ENCODE measurements around the gene TTC7B. TPM values are rescaled to one million over a fixed set of nuclear protein-coding genes. Genes with fewer than 3 reads are reported as not detected.
A peak's percentile ranks its signal among the peaks of the same experiment; 100 is the strongest.

TTC7B gene
- total and polyA plus RNA-seq, 9 of the 15 experiments (the other 6 are each of a cell fraction or from before 2014, with no cell fraction given) = 2.2 to 77.2 (median 36.7) TPM

DNA sequence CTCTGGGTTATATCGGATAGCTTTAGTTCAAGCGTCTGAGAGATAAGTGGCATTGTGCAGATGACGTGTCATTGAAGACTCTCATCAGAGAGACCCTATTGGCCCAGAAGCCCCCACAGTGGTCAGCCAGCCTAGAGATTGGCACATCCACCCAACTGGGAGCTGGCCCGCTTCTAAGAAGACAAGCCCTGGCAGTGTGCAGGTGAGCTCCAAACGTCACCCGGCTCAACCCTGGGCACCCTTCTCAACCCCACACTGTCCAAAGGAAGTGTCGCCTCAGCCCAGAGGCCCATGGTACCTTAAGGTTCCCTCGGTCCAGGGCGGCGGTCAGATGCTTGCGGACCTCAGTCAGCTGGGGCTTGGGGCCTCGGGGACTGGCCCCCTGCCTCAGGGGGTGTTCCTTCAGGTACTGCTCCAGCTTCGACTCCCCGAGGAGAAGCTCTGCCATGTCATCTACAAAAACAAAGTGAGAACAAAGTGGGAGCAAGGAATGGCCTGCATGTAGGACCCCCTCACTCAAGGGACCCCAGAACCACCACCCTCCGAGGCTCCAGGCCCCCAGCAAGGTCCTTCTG is 30.3 kb downstream of the TTC7B start (continued):
- TF ChIP-seq, protein P1, sequence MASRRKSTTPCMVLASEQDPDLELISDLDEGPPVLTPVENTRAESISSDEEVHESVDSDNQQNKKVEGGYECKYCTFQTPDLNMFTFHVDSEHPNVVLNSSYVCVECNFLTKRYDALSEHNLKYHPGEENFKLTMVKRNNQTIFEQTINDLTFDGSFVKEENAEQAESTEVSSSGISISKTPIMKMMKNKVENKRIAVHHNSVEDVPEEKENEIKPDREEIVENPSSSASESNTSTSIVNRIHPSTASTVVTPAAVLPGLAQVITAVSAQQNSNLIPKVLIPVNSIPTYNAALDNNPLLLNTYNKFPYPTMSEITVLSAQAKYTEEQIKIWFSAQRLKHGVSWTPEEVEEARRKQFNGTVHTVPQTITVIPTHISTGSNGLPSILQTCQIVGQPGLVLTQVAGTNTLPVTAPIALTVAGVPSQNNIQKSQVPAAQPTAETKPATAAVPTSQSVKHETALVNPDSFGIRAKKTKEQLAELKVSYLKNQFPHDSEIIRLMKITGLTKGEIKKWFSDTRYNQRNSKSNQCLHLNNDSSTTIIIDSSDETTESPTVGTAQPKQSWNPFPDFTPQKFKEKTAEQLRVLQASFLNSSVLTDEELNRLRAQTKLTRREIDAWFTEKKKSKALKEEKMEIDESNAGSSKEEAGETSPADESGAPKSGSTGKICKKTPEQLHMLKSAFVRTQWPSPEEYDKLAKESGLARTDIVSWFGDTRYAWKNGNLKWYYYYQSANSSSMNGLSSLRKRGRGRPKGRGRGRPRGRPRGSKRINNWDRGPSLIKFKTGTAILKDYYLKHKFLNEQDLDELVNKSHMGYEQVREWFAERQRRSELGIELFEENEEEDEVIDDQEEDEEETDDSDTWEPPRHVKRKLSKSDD (conservative IDR thresholded peaks at IDR 0.05; ENCODE audit: low read length) = no peak

DNA sequence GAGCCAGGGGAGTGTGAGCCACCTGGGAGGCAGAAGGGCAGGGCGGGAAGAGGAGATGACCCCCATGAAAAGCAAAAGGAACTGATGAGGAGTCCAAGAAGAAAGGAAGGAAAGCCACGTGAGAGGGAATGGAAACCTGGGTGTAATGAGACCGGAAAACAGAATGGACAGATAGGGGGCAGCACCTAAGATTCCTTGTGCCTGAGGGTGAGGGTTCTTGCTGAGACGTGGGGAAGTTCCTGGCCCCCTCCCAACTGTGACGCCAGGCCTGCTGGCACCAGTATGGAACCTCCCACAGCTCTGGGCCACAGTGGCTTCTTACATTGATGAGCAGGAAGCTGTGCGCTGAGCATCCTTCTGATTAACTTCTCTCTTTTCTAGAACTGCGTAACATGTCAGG is 30.8 kb downstream of the TTC7B start:
- CTCF ChIA-PET (ENCODE audit: low intra/inter-chr PET ratio) = no interaction called here
- in situ Hi-C loops (cut with MboI) = no loop called here

More for the DNA sequence above, 30.8 kb downstream of the TTC7B start:
- intact Hi-C loops (cut with micrococcal nuclease) = no loop called here
- H3K9ac ChIP-seq (ENCODE audit: insufficient read depth in 1 of 2, low read depth in 2 of 2, low read length in 2 of 2) = no peak overlapping the region
- POLR2A ChIA-PET = interaction anchor here (1.4 kb wide), 1 partner anchor 10 kb away, joined by 5 read pairs; no protein-coding TSS in a partner anchor
- no peaks in the 10 kb centered on the region for H3K27me3 ChIP-seq (ENCODE audit: control insufficient read depth in 2 of 2, insufficient read depth in 2 of 2, low read length in 2 of 2)
- DNase-seq (ENCODE audit: extremely low read depth in 1 of 4, low spot score in 3 of 4) (no peak), ATAC-seq (no peak), FAIRE-seq (no peak)
- BruUV-seq (replicated peaks) = no TSS peak
- TF ChIP-seq, protein P2, sequence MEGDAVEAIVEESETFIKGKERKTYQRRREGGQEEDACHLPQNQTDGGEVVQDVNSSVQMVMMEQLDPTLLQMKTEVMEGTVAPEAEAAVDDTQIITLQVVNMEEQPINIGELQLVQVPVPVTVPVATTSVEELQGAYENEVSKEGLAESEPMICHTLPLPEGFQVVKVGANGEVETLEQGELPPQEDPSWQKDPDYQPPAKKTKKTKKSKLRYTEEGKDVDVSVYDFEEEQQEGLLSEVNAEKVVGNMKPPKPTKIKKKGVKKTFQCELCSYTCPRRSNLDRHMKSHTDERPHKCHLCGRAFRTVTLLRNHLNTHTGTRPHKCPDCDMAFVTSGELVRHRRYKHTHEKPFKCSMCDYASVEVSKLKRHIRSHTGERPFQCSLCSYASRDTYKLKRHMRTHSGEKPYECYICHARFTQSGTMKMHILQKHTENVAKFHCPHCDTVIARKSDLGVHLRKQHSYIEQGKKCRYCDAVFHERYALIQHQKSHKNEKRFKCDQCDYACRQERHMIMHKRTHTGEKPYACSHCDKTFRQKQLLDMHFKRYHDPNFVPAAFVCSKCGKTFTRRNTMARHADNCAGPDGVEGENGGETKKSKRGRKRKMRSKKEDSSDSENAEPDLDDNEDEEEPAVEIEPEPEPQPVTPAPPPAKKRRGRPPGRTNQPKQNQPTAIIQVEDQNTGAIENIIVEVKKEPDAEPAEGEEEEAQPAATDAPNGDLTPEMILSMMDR (IDR thresholded peaks at IDR 0.05 in 2 of 3, conservative IDR thresholded peaks at IDR 0.05 in 1 of 3; ENCODE audit: insufficient read depth in 2 of 3, low read depth in 1 of 3, low read length in 3 of 3) = peak in 1 of 3 experiments; percentile 16; a peak in 1 of 6 replicates
- no peak for TF ChIP-seq HLTF (IDR thresholded peaks at IDR 0.05)
- peaks cover 40% of the 10 kb centered on the region for H3K36me3 ChIP-seq (ENCODE audit: control insufficient read depth, insufficient read depth, low read length)
- 74% methylated on average over 3 of the region's 7 CpGs for WGBS (ENCODE audit: insufficient coverage, low coverage, missing lambda C conversion rate)
- no peak overlapping the region for H3K4me3 ChIP-seq
- H3K4me1 ChIP-seq (replicated peaks in 1 of 2; ENCODE audit: control insufficient read depth in 2 of 2, insufficient read depth in 2 of 2, low read length in 2 of 2) = no peaks in the 10 kb centered on the region; a peak in 2 of 5 replicates
- H3K9me1 ChIP-seq (ENCODE audit: control insufficient read depth, insufficient read depth, low read length) = no peaks in the 10 kb centered on the region
- no peaks in the 10 kb centered on the region for H4K20me1 ChIP-seq (replicated peaks; ENCODE audit: control insufficient read depth, insufficient read depth, low read length)
- no peak overlapping the region for H2AFZ ChIP-seq (ENCODE audit: low read depth, low read length)
- H3K27ac ChIP-seq (ENCODE audit: extremely low read depth, low read depth, low read length) = no peak overlapping the region
- H3K9me3 ChIP-seq (replicated peaks; ENCODE audit: control insufficient read depth, insufficient read depth, low read depth, low read length) = no peaks in the 10 kb centered on the region
- H3K79me2 ChIP-seq (ENCODE audit: control insufficient read depth, insufficient read depth, low read length) = peaks cover 10% of the 10 kb centered on the region; the same call in 2 of the 3 replicates
- H3K4me2 ChIP-seq (ENCODE audit: insufficient read depth, low read length) = no peak overlapping the region

Measured in K562 (cell line).